Fibroblast of skin of scalp (primary cell): ENCODE results near the gene GALNT12.
A peak's percentile ranks its signal among the peaks of the same experiment; 100 is the strongest.

Source experiments
- DNase-seq: peaks from one replicate; pipeline ENCODE4 v3.0.0-alpha.2; 2013

The GALNT12 gene

GRCh38 chr9:98861781-98862504, 54.5 kb downstream of the GALNT12 start:
- DNase-seq: peak; percentile 92

- no peak for DNase-seq
Measured at GRCh38 chr9:98862936-98863335, 55.5 kb downstream of the GALNT12 start.

- DNase-seq: peak; percentile 33
Measured at GRCh38 chr9:98864281-98865174, 57.1 kb downstream of the GALNT12 start.

GRCh38 chr9:98865284-98865875, 57.9 kb downstream of the GALNT12 start:
- DNase-seq: no peak

- no peak for DNase-seq
Measured at GRCh38 chr9:98866435-98867102, 59.1 kb downstream of the GALNT12 start.

GRCh38 chr9:98867103-98867428, 59.6 kb downstream of the GALNT12 start:
- DNase-seq: no peak

GRCh38 chr9:98867429-98868168, 60.1 kb downstream of the GALNT12 start:
- DNase-seq: peak; percentile 95

GRCh38 chr9:98869078-98869745, 61.7 kb downstream of the GALNT12 start:
- no peak for DNase-seq

- no peak for DNase-seq
Measured at GRCh38 chr9:98869866-98870265, 62.4 kb downstream of the GALNT12 start.

GRCh38 chr9:98870782-98871557, 63.5 kb downstream of the GALNT12 start:
- no peak for DNase-seq

GRCh38 chr9:98871558-98872065, 64.1 kb downstream of the GALNT12 start:
- no peak for DNase-seq

GRCh38 chr9:98873526-98873925, 66.1 kb downstream of the GALNT12 start:
- no peak for DNase-seq

GRCh38 chr9:98873951-98874371, 66.5 kb downstream of the GALNT12 start:
- DNase-seq: peak; percentile 39

GRCh38 chr9:98874721-98875255, 67.3 kb downstream of the GALNT12 start:
- no peak for DNase-seq

- no peak for DNase-seq
Measured at GRCh38 chr9:98875536-98875935, 68.1 kb downstream of the GALNT12 start.

GRCh38 chr9:98877311-98877710, 69.8 kb downstream of the GALNT12 start:
- DNase-seq: no peak

- no peak for DNase-seq
Measured at GRCh38 chr9:98879094-98879962, 71.9 kb downstream of the GALNT12 start.

- no peak for DNase-seq
Measured at GRCh38 chr9:98879963-98880310, 72.5 kb downstream of the GALNT12 start.

- DNase-seq: no peak
Measured at GRCh38 chr9:98880311-98881015, 73.0 kb downstream of the GALNT12 start.
